Vagina (tissue), 2 donors: ENCODE measurements around the gene OR6C70.

Experiments used
- POLR2A ChIP-seq, 2 donors: fragments of 450-650 bp; IDR thresholded peaks; one replicate each; pipeline ENCODE4 v1.6.1; 2017; ENCODE audit warnings: antibody characterized with exemption in 2 of 2, mild to moderate bottlenecking in 2 of 2, moderate library complexity in 2 of 2
- TF ChIP-seq, protein P1 (sequence below), 3 experiments: fragments of 450-650 bp in 2 of 3; fragments of 200-600 bp in 1 of 3; sonication (generic) in 1 of 3; IDR thresholded peaks; one replicate each; pipeline ENCODE4 v1.5.1; 2017 to 2019; ENCODE audit warnings: antibody characterized with exemption in 3 of 3, mild to moderate bottlenecking in 2 of 3, moderate library complexity in 2 of 3

- TF ChIP-seq, protein P1, sequence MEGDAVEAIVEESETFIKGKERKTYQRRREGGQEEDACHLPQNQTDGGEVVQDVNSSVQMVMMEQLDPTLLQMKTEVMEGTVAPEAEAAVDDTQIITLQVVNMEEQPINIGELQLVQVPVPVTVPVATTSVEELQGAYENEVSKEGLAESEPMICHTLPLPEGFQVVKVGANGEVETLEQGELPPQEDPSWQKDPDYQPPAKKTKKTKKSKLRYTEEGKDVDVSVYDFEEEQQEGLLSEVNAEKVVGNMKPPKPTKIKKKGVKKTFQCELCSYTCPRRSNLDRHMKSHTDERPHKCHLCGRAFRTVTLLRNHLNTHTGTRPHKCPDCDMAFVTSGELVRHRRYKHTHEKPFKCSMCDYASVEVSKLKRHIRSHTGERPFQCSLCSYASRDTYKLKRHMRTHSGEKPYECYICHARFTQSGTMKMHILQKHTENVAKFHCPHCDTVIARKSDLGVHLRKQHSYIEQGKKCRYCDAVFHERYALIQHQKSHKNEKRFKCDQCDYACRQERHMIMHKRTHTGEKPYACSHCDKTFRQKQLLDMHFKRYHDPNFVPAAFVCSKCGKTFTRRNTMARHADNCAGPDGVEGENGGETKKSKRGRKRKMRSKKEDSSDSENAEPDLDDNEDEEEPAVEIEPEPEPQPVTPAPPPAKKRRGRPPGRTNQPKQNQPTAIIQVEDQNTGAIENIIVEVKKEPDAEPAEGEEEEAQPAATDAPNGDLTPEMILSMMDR (IDR thresholded peaks at IDR 0.05) = no peak
- TF ChIP-seq POLR2A (IDR thresholded peaks at IDR 0.05) = no peak
Observed at GRCh38 chr12:55516391-55516790, 46.5 kb upstream of the OR6C70 start.
